ENCODE results near the gene PRKD1. TPM values are rescaled to one million over a fixed set of nuclear protein-coding genes. Genes with fewer than 3 reads are reported as not detected.
A peak's percentile ranks its signal among the peaks of the same experiment; 100 is the strongest.

The PRKD1 gene
- total and polyA plus RNA-seq, 2 of the 13 experiments (the other 11 are each of a cell fraction or from before 2014, with no cell fraction given) = 0.22 to 1.3 TPM

DNA sequence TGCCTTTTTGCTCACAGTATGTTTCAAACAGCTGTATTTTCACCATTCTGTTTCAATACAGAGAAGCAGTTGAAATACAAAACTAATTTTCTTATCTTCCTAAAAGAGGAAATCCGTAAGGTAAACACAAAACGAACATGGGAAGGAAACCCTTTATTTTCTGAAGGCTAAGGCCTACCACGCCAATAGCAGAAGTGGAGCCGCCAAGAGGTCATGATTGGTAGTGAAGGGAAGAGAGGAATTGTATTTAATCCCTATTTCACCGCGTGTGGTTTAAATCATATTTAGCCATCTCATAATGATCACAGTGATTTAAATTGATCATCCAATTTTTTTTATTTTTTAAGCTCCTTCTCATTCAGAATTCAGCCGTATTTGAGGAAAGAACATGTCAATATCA lies 398.2 kb downstream of the PRKD1 start:
- in situ Hi-C loops (cut with HindIII; ENCODE audit: extremely low pct_ligation_motif_present, low pct_unique_long_range_greater_than_20kb) = no loop called here
- H2AFZ ChIP-seq (ENCODE audit: low read length) = no peak overlapping the region
- H3K9me3 ChIP-seq (ENCODE audit: low read length) = peaks cover 8% of the 10 kb centered on the region
- 29% methylated on average over 7 of the region's 7 CpGs for WGBS (ENCODE audit: low lambda C conversion rate)
- H3K4me2 ChIP-seq (ENCODE audit: low read depth, low read length) = no peak overlapping the region
- no TSS peak for BruUV-seq (replicated peaks)
- FAIRE-seq = no peak
- no peak overlapping the region for H3K4me3 ChIP-seq (replicated peaks in 1 of 3; ENCODE audit: insufficient read depth in 1 of 3, low read depth in 2 of 3, low read length in 3 of 3)
- ATAC-seq = peak; percentile 84
- H3K9ac ChIP-seq (ENCODE audit: insufficient read depth, low read depth, low read length) = no peak overlapping the region
- intact Hi-C loops (cut with micrococcal nuclease; ENCODE audit: unreplicated experiment) = no loop called here
- no peaks in the 10 kb centered on the region for H3K79me2 ChIP-seq (ENCODE audit: insufficient read depth, low read length)
- no peaks in the 10 kb centered on the region for H4K20me1 ChIP-seq (ENCODE audit: insufficient read depth, low read length)
- no peaks in the 10 kb centered on the region for H3K36me3 ChIP-seq (replicated peaks in 1 of 2; ENCODE audit: control insufficient read depth in 1 of 2, insufficient read depth in 2 of 2, low read length in 2 of 2)
- CTCF ChIA-PET (ENCODE audit: low intra/inter-chr PET ratio, low total read pairs) = no interaction called here
- DNase-seq (ENCODE audit: low spot score) = peak; percentile 17
- no peaks in the 10 kb centered on the region for H3K4me1 ChIP-seq (ENCODE audit: insufficient read depth, low read length)
- H3K27me3 ChIP-seq (ENCODE audit: control insufficient read depth in 1 of 2, insufficient read depth in 2 of 2, low read length in 2 of 2) = no peaks in the 10 kb centered on the region
- no peak overlapping the region for H3K27ac ChIP-seq (ENCODE audit: extremely low read length, insufficient read depth, low read length)
- POLR2A ChIA-PET = no interaction called here
- TF ChIP-seq HNF4G (IDR thresholded peaks at IDR 0.05; ENCODE audit: borderline replicate concordance, low read depth, low read length) (no peak), HNF4G (CRISPR knock-in tag; IDR thresholded peaks at IDR 0.05; ENCODE audit: borderline replicate concordance, low read depth) (no peak), ZFY (CRISPR knock-in tag; IDR thresholded peaks at IDR 0.05) (peak; percentile 41; the same call in 1 of the 2 replicates), ZNF205 (CRISPR knock-in tag; IDR thresholded peaks at IDR 0.05) (no peak), SATB2 (CRISPR knock-in tag; IDR thresholded peaks at IDR 0.05) (no peak), MTA3 (CRISPR knock-in tag; IDR thresholded peaks at IDR 0.05) (no peak), ZNF34 (CRISPR knock-in tag; IDR thresholded peaks at IDR 0.05; ENCODE audit: borderline replicate concordance) (no peak), ZNF761 (CRISPR knock-in tag; conservative IDR thresholded peaks at IDR 0.05) (no peak), NRL (CRISPR knock-in tag; IDR thresholded peaks at IDR 0.05; ENCODE audit: borderline replicate concordance) (no peak), STAG1 (CRISPR knock-in tag; IDR thresholded peaks at IDR 0.05) (peak; percentile 43; the same call in 1 of the 2 replicates)
- TF ChIP-seq, protein P1, sequence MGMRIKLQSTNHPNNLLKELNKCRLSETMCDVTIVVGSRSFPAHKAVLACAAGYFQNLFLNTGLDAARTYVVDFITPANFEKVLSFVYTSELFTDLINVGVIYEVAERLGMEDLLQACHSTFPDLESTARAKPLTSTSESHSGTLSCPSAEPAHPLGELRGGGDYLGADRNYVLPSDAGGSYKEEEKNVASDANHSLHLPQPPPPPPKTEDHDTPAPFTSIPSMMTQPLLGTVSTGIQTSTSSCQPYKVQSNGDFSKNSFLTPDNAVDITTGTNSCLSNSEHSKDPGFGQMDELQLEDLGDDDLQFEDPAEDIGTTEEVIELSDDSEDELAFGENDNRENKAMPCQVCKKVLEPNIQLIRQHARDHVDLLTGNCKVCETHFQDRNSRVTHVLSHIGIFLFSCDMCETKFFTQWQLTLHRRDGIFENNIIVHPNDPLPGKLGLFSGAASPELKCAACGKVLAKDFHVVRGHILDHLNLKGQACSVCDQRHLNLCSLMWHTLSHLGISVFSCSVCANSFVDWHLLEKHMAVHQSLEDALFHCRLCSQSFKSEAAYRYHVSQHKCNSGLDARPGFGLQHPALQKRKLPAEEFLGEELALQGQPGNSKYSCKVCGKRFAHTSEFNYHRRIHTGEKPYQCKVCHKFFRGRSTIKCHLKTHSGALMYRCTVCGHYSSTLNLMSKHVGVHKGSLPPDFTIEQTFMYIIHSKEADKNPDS (CRISPR knock-in tag; IDR thresholded peaks at IDR 0.05) = no peak
- TF ChIP-seq, protein P2, sequence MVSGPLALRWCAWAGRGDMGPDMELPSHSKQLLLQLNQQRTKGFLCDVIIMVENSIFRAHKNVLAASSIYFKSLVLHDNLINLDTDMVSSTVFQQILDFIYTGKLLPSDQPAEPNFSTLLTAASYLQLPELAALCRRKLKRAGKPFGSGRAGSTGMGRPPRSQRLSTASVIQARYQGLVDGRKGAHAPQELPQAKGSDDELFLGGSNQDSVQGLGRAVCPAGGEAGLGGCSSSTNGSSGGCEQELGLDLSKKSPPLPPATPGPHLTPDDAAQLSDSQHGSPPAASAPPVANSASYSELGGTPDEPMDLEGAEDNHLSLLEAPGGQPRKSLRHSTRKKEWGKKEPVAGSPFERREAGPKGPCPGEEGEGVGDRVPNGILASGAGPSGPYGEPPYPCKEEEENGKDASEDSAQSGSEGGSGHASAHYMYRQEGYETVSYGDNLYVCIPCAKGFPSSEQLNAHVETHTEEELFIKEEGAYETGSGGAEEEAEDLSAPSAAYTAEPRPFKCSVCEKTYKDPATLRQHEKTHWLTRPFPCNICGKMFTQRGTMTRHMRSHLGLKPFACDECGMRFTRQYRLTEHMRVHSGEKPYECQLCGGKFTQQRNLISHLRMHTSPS (CRISPR knock-in tag; IDR thresholded peaks at IDR 0.05; ENCODE audit: low read depth) = no peak
- TF ChIP-seq, protein P3, sequence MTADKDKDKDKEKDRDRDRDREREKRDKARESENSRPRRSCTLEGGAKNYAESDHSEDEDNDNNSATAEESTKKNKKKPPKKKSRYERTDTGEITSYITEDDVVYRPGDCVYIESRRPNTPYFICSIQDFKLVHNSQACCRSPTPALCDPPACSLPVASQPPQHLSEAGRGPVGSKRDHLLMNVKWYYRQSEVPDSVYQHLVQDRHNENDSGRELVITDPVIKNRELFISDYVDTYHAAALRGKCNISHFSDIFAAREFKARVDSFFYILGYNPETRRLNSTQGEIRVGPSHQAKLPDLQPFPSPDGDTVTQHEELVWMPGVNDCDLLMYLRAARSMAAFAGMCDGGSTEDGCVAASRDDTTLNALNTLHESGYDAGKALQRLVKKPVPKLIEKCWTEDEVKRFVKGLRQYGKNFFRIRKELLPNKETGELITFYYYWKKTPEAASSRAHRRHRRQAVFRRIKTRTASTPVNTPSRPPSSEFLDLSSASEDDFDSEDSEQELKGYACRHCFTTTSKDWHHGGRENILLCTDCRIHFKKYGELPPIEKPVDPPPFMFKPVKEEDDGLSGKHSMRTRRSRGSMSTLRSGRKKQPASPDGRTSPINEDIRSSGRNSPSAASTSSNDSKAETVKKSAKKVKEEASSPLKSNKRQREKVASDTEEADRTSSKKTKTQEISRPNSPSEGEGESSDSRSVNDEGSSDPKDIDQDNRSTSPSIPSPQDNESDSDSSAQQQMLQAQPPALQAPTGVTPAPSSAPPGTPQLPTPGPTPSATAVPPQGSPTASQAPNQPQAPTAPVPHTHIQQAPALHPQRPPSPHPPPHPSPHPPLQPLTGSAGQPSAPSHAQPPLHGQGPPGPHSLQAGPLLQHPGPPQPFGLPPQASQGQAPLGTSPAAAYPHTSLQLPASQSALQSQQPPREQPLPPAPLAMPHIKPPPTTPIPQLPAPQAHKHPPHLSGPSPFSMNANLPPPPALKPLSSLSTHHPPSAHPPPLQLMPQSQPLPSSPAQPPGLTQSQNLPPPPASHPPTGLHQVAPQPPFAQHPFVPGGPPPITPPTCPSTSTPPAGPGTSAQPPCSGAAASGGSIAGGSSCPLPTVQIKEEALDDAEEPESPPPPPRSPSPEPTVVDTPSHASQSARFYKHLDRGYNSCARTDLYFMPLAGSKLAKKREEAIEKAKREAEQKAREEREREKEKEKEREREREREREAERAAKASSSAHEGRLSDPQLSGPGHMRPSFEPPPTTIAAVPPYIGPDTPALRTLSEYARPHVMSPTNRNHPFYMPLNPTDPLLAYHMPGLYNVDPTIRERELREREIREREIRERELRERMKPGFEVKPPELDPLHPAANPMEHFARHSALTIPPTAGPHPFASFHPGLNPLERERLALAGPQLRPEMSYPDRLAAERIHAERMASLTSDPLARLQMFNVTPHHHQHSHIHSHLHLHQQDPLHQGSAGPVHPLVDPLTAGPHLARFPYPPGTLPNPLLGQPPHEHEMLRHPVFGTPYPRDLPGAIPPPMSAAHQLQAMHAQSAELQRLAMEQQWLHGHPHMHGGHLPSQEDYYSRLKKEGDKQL (CRISPR knock-in tag; IDR thresholded peaks at IDR 0.05; ENCODE audit: low read depth) = no peak
- TF ChIP-seq, protein P4, sequence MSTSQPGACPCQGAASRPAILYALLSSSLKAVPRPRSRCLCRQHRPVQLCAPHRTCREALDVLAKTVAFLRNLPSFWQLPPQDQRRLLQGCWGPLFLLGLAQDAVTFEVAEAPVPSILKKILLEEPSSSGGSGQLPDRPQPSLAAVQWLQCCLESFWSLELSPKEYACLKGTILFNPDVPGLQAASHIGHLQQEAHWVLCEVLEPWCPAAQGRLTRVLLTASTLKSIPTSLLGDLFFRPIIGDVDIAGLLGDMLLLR (CRISPR knock-in tag; IDR thresholded peaks at IDR 0.05) = no peak

Measured in HepG2 (cell line).